Hepatocyte (in vitro differentiated cells): ENCODE results near the gene SPAG5.

Experiments used
- EZH2 ChIP-seq: fragments of 200-600 bp; sonication (generic); IDR thresholded peaks from 2 replicates; pipeline ENCODE4 v1.6.1; 2016; ENCODE audit warnings: antibody characterized with exemption, mild to moderate bottlenecking, borderline replicate concordance
- TF ChIP-seq, protein P1 (sequence below): fragments of 200-600 bp; sonication (generic); IDR thresholded peaks from 2 replicates; pipeline ENCODE4 v1.5.1; 2016; ENCODE audit warnings: antibody characterized with exemption, mild to moderate bottlenecking; ENCODE audit not compliant: poor library complexity

DNA sequence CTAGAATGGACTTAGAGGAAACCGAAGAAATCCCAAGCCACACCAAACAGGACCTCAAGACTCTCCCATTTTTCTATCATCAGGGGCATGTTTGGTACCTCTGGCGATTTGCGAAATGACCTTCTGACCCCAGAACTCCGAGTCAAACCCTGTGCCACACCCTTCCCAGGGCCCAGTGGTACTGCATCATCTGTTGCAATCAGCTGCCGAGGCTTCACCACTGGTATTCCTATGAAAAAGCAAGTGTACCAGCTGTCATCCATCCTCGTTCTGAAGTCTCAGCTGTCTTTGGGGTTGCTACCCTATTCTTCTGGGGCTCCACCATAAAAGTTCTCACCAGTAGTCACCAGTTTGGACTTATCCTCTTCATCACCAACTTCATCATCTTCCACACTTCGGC lies 17.5 kb upstream of the SPAG5 start:
- TF ChIP-seq, protein P1, sequence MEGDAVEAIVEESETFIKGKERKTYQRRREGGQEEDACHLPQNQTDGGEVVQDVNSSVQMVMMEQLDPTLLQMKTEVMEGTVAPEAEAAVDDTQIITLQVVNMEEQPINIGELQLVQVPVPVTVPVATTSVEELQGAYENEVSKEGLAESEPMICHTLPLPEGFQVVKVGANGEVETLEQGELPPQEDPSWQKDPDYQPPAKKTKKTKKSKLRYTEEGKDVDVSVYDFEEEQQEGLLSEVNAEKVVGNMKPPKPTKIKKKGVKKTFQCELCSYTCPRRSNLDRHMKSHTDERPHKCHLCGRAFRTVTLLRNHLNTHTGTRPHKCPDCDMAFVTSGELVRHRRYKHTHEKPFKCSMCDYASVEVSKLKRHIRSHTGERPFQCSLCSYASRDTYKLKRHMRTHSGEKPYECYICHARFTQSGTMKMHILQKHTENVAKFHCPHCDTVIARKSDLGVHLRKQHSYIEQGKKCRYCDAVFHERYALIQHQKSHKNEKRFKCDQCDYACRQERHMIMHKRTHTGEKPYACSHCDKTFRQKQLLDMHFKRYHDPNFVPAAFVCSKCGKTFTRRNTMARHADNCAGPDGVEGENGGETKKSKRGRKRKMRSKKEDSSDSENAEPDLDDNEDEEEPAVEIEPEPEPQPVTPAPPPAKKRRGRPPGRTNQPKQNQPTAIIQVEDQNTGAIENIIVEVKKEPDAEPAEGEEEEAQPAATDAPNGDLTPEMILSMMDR: no peak
- no peak for TF ChIP-seq EZH2
